Measurements from ENCODE around the gene ANTKMT.

GRCh38 chr16:768428-768827, 47.5 kb downstream of the ANTKMT start:
- no peak for TF ChIP-seq CTCF (IDR thresholded peaks at IDR 0.05; ENCODE audit: extremely low read depth in 1 of 2, insufficient read depth in 1 of 2, low read depth in 1 of 2, low read length in 2 of 2)
- TF ChIP-seq POLR2A (IDR thresholded peaks at IDR 0.05; ENCODE audit: low read depth, low read length), result no peak
- TF ChIP-seq JUN (IDR thresholded peaks at IDR 0.05; ENCODE audit: borderline replicate concordance, insufficient read depth, insufficient read length, low read depth), result no peak
- TF ChIP-seq MYC (IDR thresholded peaks at IDR 0.05; ENCODE audit: low read depth, low read length), result no peak
- TF ChIP-seq EZH2 (IDR thresholded peaks at IDR 0.05; ENCODE audit: borderline replicate concordance, low read depth, low read length, severe bottlenecking), result no peak
- no peak for TF ChIP-seq POLR2AphosphoS5 (IDR thresholded peaks at IDR 0.05; ENCODE audit: insufficient read depth, low read depth, low read length)
- no peak for TF ChIP-seq FOS (IDR thresholded peaks at IDR 0.05; ENCODE audit: borderline replicate concordance, insufficient read depth, low read length)
- TF ChIP-seq MAX (IDR thresholded peaks at IDR 0.05; ENCODE audit: insufficient read depth, insufficient read length), result no peak
- TF ChIP-seq GATA2 (IDR thresholded peaks at IDR 0.05; ENCODE audit: insufficient read depth, insufficient read length, low read depth, low read length), result no peak

Data from endothelial cell of umbilical vein (primary cell).